K562 (cell line): Measurements from ENCODE around the gene DNAJC25. TPM values are rescaled to one million over a fixed set of nuclear protein-coding genes. Genes with fewer than 3 reads are reported as not detected.

ENCODE experiments used
- ATF1 ChIP-seq, 2 experiments: fragments of 450-650 bp in 1 of 2; IDR thresholded peaks; 2 replicates each; pipeline ENCODE4 v1.6.1; 2016; ENCODE audit warnings: missing compliant biosample characterization in 1 of 2, missing genetic modification characterization in 1 of 2
- ATF7 ChIP-seq: fragments of 450-650 bp; IDR thresholded peaks from 2 replicates; pipeline ENCODE4 v1.7.1; 2014; ENCODE audit warnings: mild to moderate bottlenecking, moderate library complexity
- CXXC5 ChIP-seq: fragments of 250-450 bp; sonication (Bioruptor Pico); IDR thresholded peaks from 2 replicates; pipeline ENCODE4 v1.8.0; 2022; ENCODE audit warnings: inconsistent platforms, mild to moderate bottlenecking, moderate library complexity
- DPF2 ChIP-seq: fragments of 450-650 bp; IDR thresholded peaks from 2 replicates; pipeline ENCODE4 v1.6.1; 2016
- FOXJ2 ChIP-seq: fragments of 200-800 bp; sonication (Bioruptor generic); IDR thresholded peaks from 2 replicates; pipeline ENCODE4 v1.6.1; 2016; ENCODE audit warnings: missing genetic modification characterization, missing compliant biosample characterization
- MTA3 ChIP-seq: fragments of 450-650 bp; formaldehyde crosslinking; IDR thresholded peaks from 2 replicates; pipeline ENCODE4 v1.6.1; 2017; ENCODE audit warnings: mild to moderate bottlenecking, borderline replicate concordance
- NFXL1 ChIP-seq: fragments of 450-650 bp; formaldehyde crosslinking; IDR thresholded peaks from 2 replicates; pipeline ENCODE4 v1.4.0; 2021; ENCODE audit warnings: mild to moderate bottlenecking
- NONO ChIP-seq, 2 experiments: fragments of 200-400 bp in 1 of 2; fragments of 450-650 bp in 1 of 2; formaldehyde crosslinking in 1 of 2; IDR thresholded peaks; 2 replicates each; pipeline ENCODE4 v1.6.1; 2017; ENCODE audit warnings: low read depth in 2 of 2, mild to moderate bottlenecking in 2 of 2, moderate library complexity in 2 of 2, low read length in 1 of 2
- PHF8 ChIP-seq: fragments of 200-600 bp; sonication (generic); IDR thresholded peaks from 2 replicates; pipeline ENCODE4 v1.6.1; 2012; ENCODE audit warnings: mixed run types, mild to moderate bottlenecking, inconsistent platforms, low read length, moderate library complexity, borderline replicate concordance
- RBM22 ChIP-seq: fragments of 200-400 bp; formaldehyde crosslinking; IDR thresholded peaks from 2 replicates; pipeline ENCODE4 v1.6.1; 2018; ENCODE audit warnings: low read length, low read depth; ENCODE audit not compliant: poor library complexity, severe bottlenecking
- SIN3A ChIP-seq, 2 experiments: fragments of 150-350 bp in 1 of 2; IDR thresholded peaks; 2 replicates each; pipeline ENCODE4 v1.6.1; 2011 to 2016; ENCODE audit warnings: borderline replicate concordance in 2 of 2, low read depth in 2 of 2, low read length in 2 of 2, mild to moderate bottlenecking in 2 of 2, moderate library complexity in 2 of 2; ENCODE audit not compliant: control insufficient read depth in 1 of 2
- SREBF2 ChIP-seq: sonication (generic); formaldehyde crosslinking; IDR thresholded peaks from 2 replicates; pipeline ENCODE4 v1.4.0; 2020; ENCODE audit warnings: mild to moderate bottlenecking, missing genetic modification reagents
- STAT5B ChIP-seq: fragments of 250-450 bp; sonication (Bioruptor Pico); IDR thresholded peaks from 2 replicates; pipeline ENCODE4 v1.8.0; 2021; ENCODE audit warnings: mild to moderate bottlenecking, inconsistent platforms
- TAF1 ChIP-seq: IDR thresholded peaks from 2 replicates; pipeline ENCODE4 v1.6.1; 2011; ENCODE audit warnings: mild to moderate bottlenecking, low read length, moderate library complexity; ENCODE audit not compliant: insufficient read depth, control insufficient read depth, severe bottlenecking; ENCODE audit errors: extremely low read depth
- TBP ChIP-seq: optimal IDR thresholded peaks from 2 replicates; pipeline ENCODE3; 2011; ENCODE audit warnings: low read depth, low read length, improper control_type of control experiment
- TCF3 ChIP-seq: sonication (generic); formaldehyde crosslinking; IDR thresholded peaks from 2 replicates; pipeline ENCODE4 v1.4.0; 2020; ENCODE audit warnings: mild to moderate bottlenecking, missing genetic modification reagents
- ZBTB8A ChIP-seq: fragments of 450-650 bp; IDR thresholded peaks from 2 replicates; pipeline ENCODE4 v1.6.1; 2018; ENCODE audit warnings: mild to moderate bottlenecking, moderate library complexity; ENCODE audit not compliant: partially characterized antibody
- polyA plus RNA-seq, 8 experiments: library from polyadenylated mRNA; depleted of rRNA in 4 of 8; stranded (reverse) in 5 of 8; unstranded in 3 of 8; fragments of >200 nt; fragmentation: Nextera tagmentation in 2 of 8; fragmentation: Illumina TruSeq in 1 of 8; extraction: Ambion mirVana in 2 of 8; extraction: Trizol in 1 of 8; gene quantifications; 2 replicates each; pipeline versions ENCODE4 v1.2.1 to v1.2.3, GENCODE V29; 2011 to 2014; ENCODE audit warnings: inconsistent platforms in 1 of 8, missing spikeins in 1 of 8
- total RNA-seq, 7 experiments: library from RNA; depleted of rRNA in 6 of 7; stranded (reverse); fragments of >200 nt in 6 of 7; fragmentation: Illumina TruSeq in 2 of 7; extraction: Trizol in 2 of 7; gene quantifications; 2 replicates each; pipeline versions ENCODE4 v1.2.1 to v1.2.3, GENCODE V29; 2011 to 2021; ENCODE audit warnings: low replicate concordance in 1 of 7
- TF ChIP-seq, protein P1 (sequence below): fragments of 450-650 bp; formaldehyde crosslinking; IDR thresholded peaks from 2 replicates; pipeline ENCODE4 v1.4.0; 2022; ENCODE audit warnings: mild to moderate bottlenecking, moderate library complexity

DNAJC25 gene
- total and polyA plus RNA-seq, 9 of the 15 experiments (the other 6 are each of a cell fraction or from before 2014, with no cell fraction given) = 3.7 to 11.2 (median 7.1) TPM

DNA sequence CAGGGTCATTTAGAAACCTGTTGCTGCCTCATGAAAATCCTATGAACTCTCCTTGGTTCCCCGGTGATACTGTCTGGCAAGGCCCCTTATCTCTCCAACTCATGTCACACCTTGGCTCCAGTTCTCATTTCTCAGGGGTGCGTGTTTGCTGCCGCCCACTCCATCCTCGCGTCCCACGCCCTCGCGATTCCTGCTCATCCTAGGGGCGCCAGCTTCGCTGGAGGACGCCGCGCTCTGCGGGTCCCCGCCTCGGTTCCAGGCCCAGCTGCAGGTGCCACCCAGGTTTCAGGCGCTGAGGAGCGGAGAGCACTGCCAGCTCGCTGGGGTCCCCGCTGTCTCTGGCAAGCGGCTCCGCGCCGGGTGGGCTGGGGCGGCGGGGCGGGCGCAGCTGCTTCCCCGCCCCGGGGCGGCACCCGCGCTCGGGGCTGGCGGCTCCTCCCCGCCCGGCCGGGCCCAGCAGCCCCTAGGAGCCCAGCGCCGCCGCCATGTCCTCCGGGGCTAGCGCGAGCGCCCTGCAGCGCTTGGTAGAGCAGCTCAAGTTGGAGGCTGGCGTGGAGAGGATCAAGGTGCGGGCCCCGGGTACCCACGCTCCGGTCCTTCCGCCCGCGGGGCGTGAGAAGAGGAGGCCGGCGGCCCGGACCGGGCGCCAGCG is 30.1 kb downstream of the DNAJC25 start, which contains the start of gene GNG10 (continued):
- TF ChIP-seq SIN3A (IDR thresholded peaks at IDR 0.05; ENCODE audit: borderline replicate concordance in 2 of 2, control insufficient read depth in 1 of 2, low read depth in 2 of 2, low read length in 2 of 2) (peak in 1 of 2 experiments; percentile 30; a peak in 1 of 4 replicates), MTA3 (0 out of 2 replicates have a peak, but pooled peaks have one; percentile 31), ATF7 (no peak), NONO (IDR thresholded peaks at IDR 0.05; ENCODE audit: low read depth in 2 of 2, low read length in 1 of 2) (0 out of 4 replicates have a peak, but pooled peaks of 1 of the 2 experiments have one; percentile 23), CXXC5 (peak; percentile 65), FOXJ2 (tag) (no peak), TBP (peak; percentile 25), DPF2 (peak; percentile 39; the same call in 1 of the 2 replicates), ZBTB8A (no peak), PHF8 (peak; percentile 82; the same call in 1 of the 2 replicates), SREBF2 (CRISPR knock-in tag) (no peak), STAT5B (no peak), ATF1 (CRISPR knock-in tag; IDR thresholded peaks at IDR 0.05) (no peak), ATF1 (tag; IDR thresholded peaks at IDR 0.05) (no peak; the same call in 1 of the 2 replicates), TCF3 (CRISPR knock-in tag) (peak; percentile 16; the same call in 1 of the 2 replicates), RBM22 (no peak), TAF1 (peak; percentile 49), NFXL1 (no peak)
- TF ChIP-seq, protein P1, sequence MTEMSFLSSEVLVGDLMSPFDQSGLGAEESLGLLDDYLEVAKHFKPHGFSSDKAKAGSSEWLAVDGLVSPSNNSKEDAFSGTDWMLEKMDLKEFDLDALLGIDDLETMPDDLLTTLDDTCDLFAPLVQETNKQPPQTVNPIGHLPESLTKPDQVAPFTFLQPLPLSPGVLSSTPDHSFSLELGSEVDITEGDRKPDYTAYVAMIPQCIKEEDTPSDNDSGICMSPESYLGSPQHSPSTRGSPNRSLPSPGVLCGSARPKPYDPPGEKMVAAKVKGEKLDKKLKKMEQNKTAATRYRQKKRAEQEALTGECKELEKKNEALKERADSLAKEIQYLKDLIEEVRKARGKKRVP (CRISPR knock-in tag) = no peak
